ENCODE measurements around the gene CLEC16A. TPM values are rescaled to one million over a fixed set of nuclear protein-coding genes. Genes with fewer than 3 reads are reported as not detected.

CLEC16A gene
- polyA plus RNA-seq, 10 donors = 11.4 to 15.2 (median 12.9) TPM

GRCh38 chr16:11057711-11058345, 113.5 kb downstream of the CLEC16A start:
- DNase-seq = no peak

GRCh38 chr16:11058832-11059231, 114.5 kb downstream of the CLEC16A start:
- DNase-seq = no peak

- no peak for DNase-seq
These were observed 115.2 kb downstream of the CLEC16A start for GRCh38 chr16:11059588-11059987.

- DNase-seq = no peak
These were observed 116.0 kb downstream of the CLEC16A start for GRCh38 chr16:11060364-11060763.

DNA sequence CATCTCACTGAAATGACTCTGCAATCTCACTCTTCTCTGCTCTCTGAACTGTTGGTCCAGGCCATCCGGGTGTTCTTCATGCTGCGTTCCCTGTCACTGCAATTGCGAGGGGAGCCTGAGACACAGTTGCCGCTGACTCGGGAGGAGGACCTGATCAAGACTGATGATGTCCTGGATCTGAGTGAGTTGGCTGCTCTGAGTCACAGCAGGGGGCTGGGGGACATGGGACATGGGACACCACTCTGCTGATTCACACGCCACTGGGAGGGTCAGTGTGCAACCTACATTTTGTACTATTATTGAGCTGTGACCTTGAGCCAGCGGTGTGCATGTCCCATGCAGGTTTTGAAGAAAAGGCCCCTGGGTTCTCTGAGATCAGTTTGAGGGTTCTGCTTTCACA, 116.5 kb downstream of the CLEC16A start:
- no peak for DNase-seq

GRCh38 chr16:11061629-11062270, 117.4 kb downstream of the CLEC16A start:
- no peak for DNase-seq

DNA sequence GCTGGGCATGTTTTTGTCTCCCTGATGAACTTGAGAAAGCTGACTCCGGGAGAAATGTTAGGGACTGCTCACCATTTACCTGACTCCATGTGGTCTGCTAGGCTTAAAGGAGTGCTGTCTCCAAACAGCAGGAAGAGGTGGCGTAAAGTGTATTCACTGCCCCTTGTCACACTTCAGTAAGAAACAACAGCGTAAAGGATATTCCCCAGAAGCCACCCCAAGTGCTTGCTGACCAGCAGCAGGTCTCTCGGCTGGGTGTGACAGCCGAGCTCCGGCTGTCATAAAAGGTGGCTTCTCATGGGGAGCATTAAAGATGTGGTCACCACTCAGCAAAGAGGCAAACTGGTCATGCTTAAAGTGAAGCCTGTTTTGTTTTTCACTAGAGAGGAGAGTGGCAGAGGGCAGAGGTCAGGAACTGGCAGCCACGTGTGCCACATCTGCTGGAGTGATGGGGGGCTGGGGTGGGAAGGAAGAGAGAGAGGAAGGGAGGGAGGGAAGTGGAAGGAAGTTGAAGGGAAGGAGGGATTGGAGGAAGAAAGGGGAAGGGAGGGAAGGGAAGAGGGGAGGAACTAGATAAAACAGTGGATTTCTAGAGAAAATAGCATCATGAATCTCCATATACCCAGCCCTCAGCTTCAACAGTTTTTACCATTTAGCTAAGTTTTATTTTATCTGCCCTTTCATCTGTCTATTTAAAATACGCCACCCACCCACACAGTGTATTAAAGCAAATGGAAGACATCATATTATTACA, 119.3 kb downstream of the CLEC16A start:
- no peak for DNase-seq

- DNase-seq = no peak
These were observed 119.8 kb downstream of the CLEC16A start for GRCh38 chr16:11064202-11064540.

- no peak for DNase-seq
These were observed 120.5 kb downstream of the CLEC16A start for GRCh38 chr16:11064851-11065250.

DNA sequence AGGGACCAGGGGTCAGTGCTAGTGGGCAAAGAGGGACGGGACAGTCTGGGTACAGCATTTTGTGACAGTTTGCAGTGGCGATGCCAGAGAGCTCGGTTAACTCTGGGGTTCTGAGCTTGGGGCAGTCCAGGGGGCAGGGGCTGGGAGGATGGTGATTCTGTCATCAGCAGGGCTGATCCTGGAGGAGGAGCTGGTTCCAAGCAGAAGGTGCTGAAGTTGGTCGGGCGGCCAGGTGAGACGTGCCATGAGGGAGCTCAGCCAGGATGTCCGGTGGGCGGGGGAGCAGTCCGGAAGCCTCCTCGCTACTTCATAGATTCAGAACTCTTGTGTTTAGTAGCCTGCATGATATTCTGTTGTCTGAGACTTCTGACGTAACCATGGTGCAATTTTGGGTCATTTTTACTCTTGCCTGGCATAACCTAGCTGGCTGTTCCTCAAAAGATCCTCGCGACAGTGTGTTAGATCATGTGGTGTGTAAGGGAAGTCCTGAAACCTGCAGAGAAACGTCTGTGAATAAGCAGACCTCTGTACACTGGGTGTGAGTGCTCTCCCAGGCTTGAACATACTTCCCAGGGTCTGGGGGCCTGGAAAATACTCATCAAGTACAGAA, 122.0 kb downstream of the CLEC16A start:
- no peak for DNase-seq

GRCh38 chr16:11067266-11067665, 122.9 kb downstream of the CLEC16A start:
- no peak for DNase-seq

- no peak for DNase-seq
These were observed 123.4 kb downstream of the CLEC16A start for GRCh38 chr16:11067697-11068141.

GRCh38 chr16:11071829-11072228, 127.5 kb downstream of the CLEC16A start:
- DNase-seq = no peak

GRCh38 chr16:11072420-11073153, 128.2 kb downstream of the CLEC16A start:
- DNase-seq = no peak

GRCh38 chr16:11073407-11073999, 129.1 kb downstream of the CLEC16A start:
- no peak for DNase-seq

DNA sequence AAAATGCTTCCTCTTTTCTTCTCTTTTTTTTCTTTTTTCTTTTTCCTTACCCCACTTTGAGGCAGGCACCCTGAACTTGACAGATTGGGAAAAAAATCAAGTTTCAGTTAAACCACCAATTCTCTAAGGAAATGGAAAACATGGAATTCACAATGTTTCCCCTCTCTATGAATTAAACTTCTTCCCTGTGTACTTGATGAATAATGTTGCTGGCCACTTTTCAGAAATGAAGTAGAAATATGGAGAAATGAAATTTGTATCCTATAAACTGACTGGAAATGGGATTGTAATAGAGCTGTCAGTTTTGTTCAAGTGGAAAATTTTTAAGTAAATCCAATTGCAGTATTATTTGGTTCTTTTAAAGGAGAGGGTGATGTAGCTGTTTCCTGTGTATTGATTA, 129.8 kb downstream of the CLEC16A start:
- no peak for DNase-seq

DNA sequence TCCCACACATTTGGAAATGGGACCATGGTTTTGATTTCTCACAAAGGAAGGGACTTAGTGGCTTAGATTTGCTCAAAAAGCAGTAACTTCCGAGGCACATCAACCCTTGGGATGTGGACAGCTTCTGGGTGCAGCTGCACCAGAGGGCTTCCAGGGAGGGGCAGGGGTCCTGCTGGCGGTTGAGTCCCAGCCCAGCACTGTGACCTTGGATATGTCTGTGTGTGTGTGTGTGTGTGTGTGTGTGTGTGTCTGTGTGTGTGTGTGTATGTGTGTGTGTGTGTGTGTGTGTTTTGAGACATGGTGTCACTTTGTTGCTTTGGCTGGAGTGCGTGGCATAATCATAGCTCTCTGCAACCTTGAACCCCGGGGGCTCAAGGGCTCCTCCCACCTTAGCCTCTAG, 130.8 kb downstream of the CLEC16A start:
- DNase-seq = no peak

- no peak for DNase-seq
These were observed 132.1 kb downstream of the CLEC16A start for GRCh38 chr16:11076259-11077018.

GRCh38 chr16:11078812-11079459, 134.6 kb downstream of the CLEC16A start:
- DNase-seq = peak in 2 of 3 donors; percentile 42 to 64

DNA sequence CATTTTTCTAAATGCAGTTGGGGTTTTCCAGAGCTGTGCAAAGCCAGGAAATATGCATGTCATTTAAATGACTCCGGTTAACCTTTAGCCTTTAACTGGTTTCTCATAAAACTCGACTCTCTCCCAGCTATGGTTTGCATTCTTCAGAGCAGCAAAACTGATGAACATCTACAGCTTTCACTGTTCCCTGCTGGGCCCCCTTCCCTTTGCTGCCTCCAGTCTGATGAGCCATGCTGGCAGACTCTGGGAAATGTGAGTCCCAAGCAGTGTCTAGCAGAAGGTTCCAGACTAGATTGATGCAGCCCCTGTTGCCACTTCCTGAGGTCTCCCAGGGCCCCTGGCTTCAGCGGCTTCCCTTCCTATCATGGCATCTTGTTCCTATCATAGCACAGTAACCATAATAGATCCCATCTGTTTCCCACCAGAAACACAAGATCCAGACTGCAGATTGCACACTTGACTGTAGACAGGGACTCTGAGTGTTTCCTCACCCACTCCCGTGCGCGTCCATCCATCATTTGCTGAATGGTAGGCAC, 135.4 kb downstream of the CLEC16A start:
- peak in 2 of 3 donors; percentile 68 to 90 for DNase-seq
